Omental fat pad (tissue), 4 donors: ENCODE results near the gene NFIB. TPM values are rescaled to one million over a fixed set of nuclear protein-coding genes. Genes with fewer than 3 reads are reported as not detected.
A peak's percentile ranks its signal among the peaks of the same experiment; 100 is the strongest.

Experiments
- ATAC-seq: fragments of 150-250 bp; one replicate; pipeline ENCODE4 v1.9.1; 2016; ENCODE audit warnings: mild to moderate bottlenecking, moderate library complexity; ENCODE audit not compliant: low FRiP score
- DNase-seq: peaks from one replicate; pipeline ENCODE4 v3.0.0-alpha.2; 2019; ENCODE audit warnings: low spot score
- CTCF ChIP-seq, 3 donors: fragments of 450-650 bp; IDR thresholded peaks; one replicate each; pipeline ENCODE4 v1.5.1; 2016 to 2017; ENCODE audit warnings: antibody characterized with exemption in 3 of 3, mild to moderate bottlenecking in 3 of 3, moderate library complexity in 2 of 3
- total RNA-seq, 4 donors: library from RNA; depleted of rRNA; stranded (reverse); fragments of >200 nt; gene quantifications; one replicate each; pipeline ENCODE4 v1.1.0, GENCODE V29; 2016

NFIB gene
- total RNA-seq, 4 donors from 2014 or later, result 55.1 to 265 (median 106) TPM

- DNase-seq (no peak), ATAC-seq (no peak)
- no peak for TF ChIP-seq CTCF (IDR thresholded peaks at IDR 0.05)
These were observed 55.2 kb downstream of the NFIB start for GRCh38 chr9:14258660-14259239.

- DNase-seq (no peak), ATAC-seq (peak; percentile 42)
- TF ChIP-seq CTCF (IDR thresholded peaks at IDR 0.05), result no peak
These were observed 55.8 kb downstream of the NFIB start for GRCh38 chr9:14258156-14258555.

GRCh38 chr9:14256588-14256987 is 57.4 kb downstream of the NFIB start:
- TF ChIP-seq CTCF (IDR thresholded peaks at IDR 0.05), result no peak
- ATAC-seq, result no peak
- no peak for DNase-seq

GRCh38 chr9:14251154-14252071 is 62.5 kb downstream of the NFIB start:
- TF ChIP-seq CTCF (IDR thresholded peaks at IDR 0.05), result no peak
- ATAC-seq, result peak; percentile 86
- peak; percentile 41 for DNase-seq

GRCh38 chr9:14250794-14251153 is 63.2 kb downstream of the NFIB start:
- no peak for TF ChIP-seq CTCF (IDR thresholded peaks at IDR 0.05)
- DNase-seq (no peak), ATAC-seq (peak; percentile 29)

GRCh38 chr9:14249527-14249926 is 64.4 kb downstream of the NFIB start:
- ATAC-seq (no peak), DNase-seq (no peak)
- no peak for TF ChIP-seq CTCF (IDR thresholded peaks at IDR 0.05)

GRCh38 chr9:14248149-14248548 is 65.8 kb downstream of the NFIB start:
- TF ChIP-seq CTCF (IDR thresholded peaks at IDR 0.05), result no peak
- no peak for DNase-seq
- no peak for ATAC-seq
